Astrocyte (in vitro differentiated cells and primary cell): ENCODE results near the gene LRRC15.

Experiments used
- CTCF ChIP-seq: IDR thresholded peaks from 2 replicates; pipeline ENCODE4 v1.5.1; 2011; ENCODE audit warnings: low read depth, mild to moderate bottlenecking, inconsistent platforms, low read length, moderate library complexity; ENCODE audit not compliant: insufficient read depth
- EZH2 ChIP-seq: IDR thresholded peaks from 2 replicates; pipeline ENCODE4 v1.6.1; 2012; ENCODE audit warnings: mild to moderate bottlenecking, low read length, inconsistent platforms; ENCODE audit not compliant: insufficient read depth

DNA sequence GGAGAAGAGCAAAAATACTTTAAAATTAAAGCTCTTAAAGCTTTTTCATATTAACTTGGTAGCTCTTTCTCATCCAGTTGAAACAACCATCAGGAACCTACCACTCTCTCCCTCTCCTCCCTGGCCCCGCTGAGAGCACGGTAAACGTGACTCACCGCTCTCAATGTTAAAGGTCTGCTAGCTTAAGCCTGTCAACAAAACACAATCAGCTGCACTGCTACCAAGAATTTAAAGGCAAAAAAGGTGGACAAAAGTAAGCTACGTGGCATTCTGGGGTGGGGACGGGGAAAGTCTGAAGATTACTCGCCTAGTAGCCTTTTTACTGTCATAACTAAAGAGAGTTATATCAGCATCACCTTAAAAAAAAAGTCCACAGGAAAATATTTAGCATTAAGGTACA lies 37.9 kb upstream of the LRRC15 start:
- TF ChIP-seq CTCF (no peak), EZH2 (no peak)
